ENCODE measurements around the gene PLA2G4D. TPM values are rescaled to one million over a fixed set of nuclear protein-coding genes. Genes with fewer than 3 reads are reported as not detected.

The PLA2G4D gene
- total RNA-seq, 1 experiment from 2014 or later = 0.24 TPM

- no peak for TF ChIP-seq ZNF317 (CRISPR knock-in tag; IDR thresholded peaks at IDR 0.05; ENCODE audit: borderline replicate concordance, low read depth)
- no peak for TF ChIP-seq ZNF423 (CRISPR knock-in tag; IDR thresholded peaks at IDR 0.05)
- no peak for TF ChIP-seq ZMAT4 (CRISPR knock-in tag; IDR thresholded peaks at IDR 0.05)
- no peak for TF ChIP-seq GRHL2 (CRISPR knock-in tag; IDR thresholded peaks at IDR 0.05; ENCODE audit: insufficient replicate concordance, severe bottlenecking)
- no peak for TF ChIP-seq ZNF281 (CRISPR knock-in tag; IDR thresholded peaks at IDR 0.05)
- TF ChIP-seq E2F4 (CRISPR knock-in tag; IDR thresholded peaks at IDR 0.05; ENCODE audit: borderline replicate concordance, low read depth) = no peak
- no peak for TF ChIP-seq RORB (CRISPR knock-in tag; IDR thresholded peaks at IDR 0.05)
- TF ChIP-seq ERG (CRISPR knock-in tag; IDR thresholded peaks at IDR 0.05) = no peak
- TF ChIP-seq CDX4 (CRISPR knock-in tag; IDR thresholded peaks at IDR 0.05; ENCODE audit: borderline replicate concordance) = no peak
- no peak for TF ChIP-seq STAT6 (CRISPR knock-in tag; conservative IDR thresholded peaks at IDR 0.05; ENCODE audit: low read depth)
- TF ChIP-seq ATF3 (CRISPR knock-in tag; conservative IDR thresholded peaks at IDR 0.05) = no peak
- TF ChIP-seq JAZF1 (CRISPR knock-in tag; IDR thresholded peaks at IDR 0.05) = no peak
- H3K36me3 Mint-ChIP-seq = no peaks in the 10 kb centered on the region
- DNase-seq (ENCODE audit: low spot score) (peak; percentile 8), ATAC-seq (no peak)
- ChIA-PET CTCF (interaction anchor here (0.9 to 10.6 kb wide), 21 partner anchors 9 to 305 kb away, joined by 3 to 164 read pairs (median 13); partner anchors contain the start of gene PLA2G4D), POLR2A (no interaction called here)
- H3K4me3 Mint-ChIP-seq = no peak overlapping the region
- no peaks in the 10 kb centered on the region for H3K9me3 Mint-ChIP-seq
- H3K27ac Mint-ChIP-seq = no peak overlapping the region
- H3K4me1 Mint-ChIP-seq = peaks cover 34% of the 10 kb centered on the region
- H3K27me3 Mint-ChIP-seq (ENCODE audit: low read depth) = no peaks in the 10 kb centered on the region
Observed at GRCh38 chr15:42082823-42083604, 11.3 kb downstream of the PLA2G4D start.

- POLR2A ChIA-PET = no interaction called here
- DNase-seq (ENCODE audit: low spot score) (peak; percentile 3), ATAC-seq (no peak)
- CTCF ChIA-PET = interaction anchor here (0.7 to 10.6 kb wide), 7 partner anchors 8 to 178 kb away, joined by 3 to 164 read pairs (median 5); partner anchors contain the start of gene PLA2G4F
- H3K27ac Mint-ChIP-seq = no peak overlapping the region
- no peaks in the 10 kb centered on the region for H3K27me3 Mint-ChIP-seq (ENCODE audit: low read depth)
- no peak overlapping the region for H3K4me3 Mint-ChIP-seq
- peaks cover 36% of the 10 kb centered on the region for H3K4me1 Mint-ChIP-seq
- H3K9me3 Mint-ChIP-seq = no peaks in the 10 kb centered on the region
- H3K36me3 Mint-ChIP-seq = no peaks in the 10 kb centered on the region
- TF ChIP-seq STAT6 (CRISPR knock-in tag; conservative IDR thresholded peaks at IDR 0.05; ENCODE audit: low read depth) (no peak), ARID4B (CRISPR knock-in tag; IDR thresholded peaks at IDR 0.05; ENCODE audit: borderline replicate concordance) (no peak), USF1 (CRISPR knock-in tag; IDR thresholded peaks at IDR 0.05) (no peak)
Observed at GRCh38 chr15:42082141-42082540, 12.2 kb downstream of the PLA2G4D start.
